SK-N-SH treated with all-trans-retinoic acid at 6 μM for 48 hours (cell line): ENCODE results near the gene MYLK4.

Source experiments
- ATAC-seq: fragments of 200-7000 bp; cut with Tn5 transposase; 3 replicates; pipeline ENCODE4 v1.9.1; 2020; ENCODE audit warnings: mild to moderate bottlenecking, moderate library complexity
- ARNTL ChIP-seq: fragments of 450-650 bp; formaldehyde crosslinking; IDR thresholded peaks from 2 replicates; pipeline ENCODE4 v1.5.0; 2020; ENCODE audit warnings: low read depth, mild to moderate bottlenecking, moderate library complexity, borderline replicate concordance
- BACH2 ChIP-seq: fragments of 250-450 bp; sonication (Bioruptor Pico); IDR thresholded peaks from 2 replicates; pipeline ENCODE4 v1.9.0; 2021; ENCODE audit warnings: mild to moderate bottlenecking, borderline replicate concordance
- CSDC2 ChIP-seq: fragments of 250-450 bp; sonication (Bioruptor Pico); IDR thresholded peaks from 2 replicates; pipeline ENCODE4 v1.5.0; 2020; ENCODE audit warnings: mild to moderate bottlenecking, moderate library complexity
- GLIS3 ChIP-seq: fragments of 250-450 bp; sonication (Bioruptor Pico); IDR thresholded peaks from 2 replicates; pipeline ENCODE4 v1.5.0; 2020; ENCODE audit warnings: mild to moderate bottlenecking, moderate library complexity
- ISL1 ChIP-seq: fragments of 250-450 bp; sonication (Bioruptor Pico); IDR thresholded peaks from 2 replicates; pipeline ENCODE4 v2.1.2; 2022; ENCODE audit warnings: mild to moderate bottlenecking, moderate library complexity
- OSR1 ChIP-seq: fragments of 250-450 bp; sonication (Bioruptor Pico); IDR thresholded peaks from 2 replicates; pipeline ENCODE4 v1.8.0; 2022; ENCODE audit warnings: moderate library complexity, mild to moderate bottlenecking, inconsistent platforms
- POU6F1 ChIP-seq: fragments of 250-450 bp; sonication (Bioruptor Pico); IDR thresholded peaks from 2 replicates; pipeline ENCODE4 v1.8.0; 2021; ENCODE audit warnings: low read depth, mild to moderate bottlenecking, moderate library complexity, borderline replicate concordance
- PPARA ChIP-seq: fragments of 250-450 bp; sonication (Bioruptor Pico); IDR thresholded peaks from 2 replicates; pipeline ENCODE4 v1.5.0; 2020; ENCODE audit warnings: mild to moderate bottlenecking, borderline replicate concordance
- RARB ChIP-seq: fragments of 250-450 bp; sonication (Bioruptor Pico); IDR thresholded peaks from 2 replicates; pipeline ENCODE4 v1.8.0; 2021; ENCODE audit warnings: mild to moderate bottlenecking, moderate library complexity
- SNAI2 ChIP-seq: fragments of 250-450 bp; sonication (Bioruptor Pico); IDR thresholded peaks from 2 replicates; pipeline ENCODE4 v1.5.0; 2020; ENCODE audit warnings: mild to moderate bottlenecking, moderate library complexity
- TCF4 ChIP-seq: fragments of 250-450 bp; sonication (Bioruptor Pico); IDR thresholded peaks from 2 replicates; pipeline ENCODE4 v1.8.0; 2021; ENCODE audit warnings: mild to moderate bottlenecking, moderate library complexity, borderline replicate concordance
- TOX ChIP-seq: fragments of 250-450 bp; sonication (Bioruptor Pico); IDR thresholded peaks from 2 replicates; pipeline ENCODE4 v1.8.0; 2021; ENCODE audit warnings: mild to moderate bottlenecking, moderate library complexity, borderline replicate concordance
- ZC3H10 ChIP-seq: fragments of 250-450 bp; sonication (Bioruptor Pico); IDR thresholded peaks from 2 replicates; pipeline ENCODE4 v1.5.1; 2021; ENCODE audit warnings: mild to moderate bottlenecking, moderate library complexity
- ZFP3 ChIP-seq: fragments of 250-450 bp; sonication (Bioruptor Pico); IDR thresholded peaks from 2 replicates; pipeline ENCODE4 v1.5.0; 2020; ENCODE audit warnings: mild to moderate bottlenecking, moderate library complexity
- ZFP30 ChIP-seq: fragments of 450-650 bp; formaldehyde crosslinking; IDR thresholded peaks from 2 replicates; pipeline ENCODE4 v1.5.0; 2022; ENCODE audit warnings: mild to moderate bottlenecking, moderate library complexity
- ZNF565 ChIP-seq: fragments of 450-650 bp; formaldehyde crosslinking; conservative IDR thresholded peaks from 2 replicates; pipeline ENCODE4 v1.5.0; 2020; ENCODE audit warnings: low read depth, mild to moderate bottlenecking, moderate library complexity
- ZNF70 ChIP-seq: fragments of 450-650 bp; formaldehyde crosslinking; IDR thresholded peaks from 2 replicates; pipeline ENCODE4 v1.5.0; 2020; ENCODE audit warnings: mild to moderate bottlenecking, moderate library complexity
- ZNF8 ChIP-seq: fragments of 450-650 bp; formaldehyde crosslinking; IDR thresholded peaks from 2 replicates; pipeline ENCODE4 v1.5.0; 2020; ENCODE audit warnings: mild to moderate bottlenecking, moderate library complexity
- TF ChIP-seq, protein P1 (sequence below): fragments of 250-450 bp; sonication (Bioruptor Pico); IDR thresholded peaks from 2 replicates; pipeline ENCODE4 v1.5.0; 2020; ENCODE audit warnings: mild to moderate bottlenecking, moderate library complexity
- TF ChIP-seq, protein P2 (sequence below): fragments of 250-450 bp; sonication (Bioruptor Pico); IDR thresholded peaks from 2 replicates; pipeline ENCODE4 v1.5.1; 2020; ENCODE audit warnings: low read depth, mild to moderate bottlenecking, moderate library complexity
- TF ChIP-seq, protein P3 (sequence below): fragments of 250-450 bp; sonication (Bioruptor Pico); IDR thresholded peaks from 2 replicates; pipeline ENCODE4 v1.8.0; 2020; ENCODE audit warnings: mild to moderate bottlenecking, moderate library complexity, borderline replicate concordance
- TF ChIP-seq, protein P4 (sequence below): fragments of 250-450 bp; sonication (Bioruptor Pico); IDR thresholded peaks from 2 replicates; pipeline ENCODE4 v1.5.1; 2021; ENCODE audit warnings: mild to moderate bottlenecking, moderate library complexity

Gene MYLK4

DNA sequence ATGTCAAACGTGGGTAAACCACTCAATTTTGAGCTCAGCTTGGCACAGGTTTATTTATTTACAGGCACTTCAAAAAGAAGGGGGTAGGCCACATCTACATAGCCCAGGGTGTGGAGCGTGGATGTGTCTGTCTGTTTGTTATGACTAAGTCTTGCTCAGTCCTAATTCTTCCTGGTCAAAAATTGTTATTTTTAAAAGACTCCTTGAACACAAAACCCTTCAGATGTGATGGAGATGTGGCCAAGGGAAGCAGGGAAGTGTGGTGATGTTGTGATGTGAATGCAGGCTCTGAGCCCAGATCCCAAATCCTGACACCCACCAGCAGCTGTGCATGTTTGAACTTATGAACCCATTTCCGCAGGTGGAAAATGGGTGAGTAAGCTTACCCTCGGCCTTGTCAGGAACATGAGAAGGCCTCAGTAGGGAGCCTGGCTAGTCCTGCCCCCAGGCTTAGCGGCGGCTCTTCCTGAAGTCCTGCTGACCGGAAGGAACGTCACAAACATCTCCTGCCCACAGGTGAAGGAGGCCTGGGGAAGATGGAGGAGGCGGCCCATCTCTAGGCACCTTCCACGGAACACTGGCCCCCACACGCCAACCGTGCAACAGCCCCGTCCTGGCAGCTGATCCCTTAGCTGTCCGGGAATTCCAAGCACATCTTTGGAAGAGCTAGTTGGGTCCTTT is 119.7 kb downstream of the MYLK4 start:
- TF ChIP-seq ZC3H10 (CRISPR knock-in tag) (no peak), ZNF8 (no peak), GLIS3 (CRISPR knock-in tag) (no peak), SNAI2 (CRISPR knock-in tag) (no peak)
- TF ChIP-seq, protein P1, sequence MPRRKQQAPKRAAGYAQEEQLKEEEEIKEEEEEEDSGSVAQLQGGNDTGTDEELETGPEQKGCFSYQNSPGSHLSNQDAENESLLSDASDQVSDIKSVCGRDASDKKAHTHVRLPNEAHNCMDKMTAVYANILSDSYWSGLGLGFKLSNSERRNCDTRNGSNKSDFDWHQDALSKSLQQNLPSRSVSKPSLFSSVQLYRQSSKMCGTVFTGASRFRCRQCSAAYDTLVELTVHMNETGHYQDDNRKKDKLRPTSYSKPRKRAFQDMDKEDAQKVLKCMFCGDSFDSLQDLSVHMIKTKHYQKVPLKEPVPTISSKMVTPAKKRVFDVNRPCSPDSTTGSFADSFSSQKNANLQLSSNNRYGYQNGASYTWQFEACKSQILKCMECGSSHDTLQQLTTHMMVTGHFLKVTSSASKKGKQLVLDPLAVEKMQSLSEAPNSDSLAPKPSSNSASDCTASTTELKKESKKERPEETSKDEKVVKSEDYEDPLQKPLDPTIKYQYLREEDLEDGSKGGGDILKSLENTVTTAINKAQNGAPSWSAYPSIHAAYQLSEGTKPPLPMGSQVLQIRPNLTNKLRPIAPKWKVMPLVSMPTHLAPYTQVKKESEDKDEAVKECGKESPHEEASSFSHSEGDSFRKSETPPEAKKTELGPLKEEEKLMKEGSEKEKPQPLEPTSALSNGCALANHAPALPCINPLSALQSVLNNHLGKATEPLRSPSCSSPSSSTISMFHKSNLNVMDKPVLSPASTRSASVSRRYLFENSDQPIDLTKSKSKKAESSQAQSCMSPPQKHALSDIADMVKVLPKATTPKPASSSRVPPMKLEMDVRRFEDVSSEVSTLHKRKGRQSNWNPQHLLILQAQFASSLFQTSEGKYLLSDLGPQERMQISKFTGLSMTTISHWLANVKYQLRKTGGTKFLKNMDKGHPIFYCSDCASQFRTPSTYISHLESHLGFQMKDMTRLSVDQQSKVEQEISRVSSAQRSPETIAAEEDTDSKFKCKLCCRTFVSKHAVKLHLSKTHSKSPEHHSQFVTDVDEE (CRISPR knock-in tag), result no peak
- ATAC-seq, result no peak

GRCh38 chr6:2630359-2630758 is 120.4 kb downstream of the MYLK4 start:
- no peak for TF ChIP-seq ZFP30 (CRISPR knock-in tag)
- no peak for TF ChIP-seq SNAI2 (CRISPR knock-in tag)
- TF ChIP-seq PPARA (CRISPR knock-in tag), result no peak
- no peak for TF ChIP-seq ZNF70 (CRISPR knock-in tag)
- no peak for TF ChIP-seq BACH2
- TF ChIP-seq ZNF565 (CRISPR knock-in tag), result no peak
- TF ChIP-seq, protein P2, sequence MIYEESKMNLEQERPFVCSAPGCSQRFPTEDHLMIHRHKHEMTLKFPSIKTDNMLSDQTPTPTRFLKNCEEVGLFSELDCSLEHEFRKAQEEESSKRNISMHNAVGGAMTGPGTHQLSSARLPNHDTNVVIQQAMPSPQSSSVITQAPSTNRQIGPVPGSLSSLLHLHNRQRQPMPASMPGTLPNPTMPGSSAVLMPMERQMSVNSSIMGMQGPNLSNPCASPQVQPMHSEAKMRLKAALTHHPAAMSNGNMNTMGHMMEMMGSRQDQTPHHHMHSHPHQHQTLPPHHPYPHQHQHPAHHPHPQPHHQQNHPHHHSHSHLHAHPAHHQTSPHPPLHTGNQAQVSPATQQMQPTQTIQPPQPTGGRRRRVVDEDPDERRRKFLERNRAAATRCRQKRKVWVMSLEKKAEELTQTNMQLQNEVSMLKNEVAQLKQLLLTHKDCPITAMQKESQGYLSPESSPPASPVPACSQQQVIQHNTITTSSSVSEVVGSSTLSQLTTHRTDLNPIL (CRISPR knock-in tag), result no peak
- no peak for TF ChIP-seq OSR1 (CRISPR knock-in tag)
- no peak for TF ChIP-seq TOX (CRISPR knock-in tag)
- TF ChIP-seq, all 23 proteins: peak for 0
- ATAC-seq, result no peak

DNA sequence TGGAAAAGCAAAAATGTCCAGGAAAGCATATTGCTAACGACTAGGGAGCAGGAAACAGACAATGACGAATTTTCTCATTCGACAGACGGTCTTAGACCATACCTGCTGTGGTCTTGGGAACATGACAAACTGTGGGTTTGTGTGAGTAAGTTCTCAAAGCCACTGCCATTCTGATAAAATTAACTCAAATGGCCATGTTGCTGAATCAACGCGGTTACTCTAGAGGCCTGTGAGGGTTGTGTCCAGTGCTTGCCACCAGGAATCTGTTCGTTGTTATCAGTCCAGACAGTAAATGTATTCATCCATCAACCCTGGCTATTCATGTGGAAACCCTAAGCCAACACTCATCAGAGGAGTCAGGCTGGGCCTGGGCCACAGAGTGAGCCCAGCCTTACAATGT is 124.3 kb downstream of the MYLK4 start:
- ATAC-seq, result no peak

GRCh38 chr6:2625581-2625980 is 125.1 kb downstream of the MYLK4 start:
- TF ChIP-seq ISL1, result no peak
- ATAC-seq, result no peak

More for the DNA sequence above, 124.3 kb downstream of the MYLK4 start:
- TF ChIP-seq PPARA (CRISPR knock-in tag) (no peak), SNAI2 (CRISPR knock-in tag) (no peak), BACH2 (no peak), ZFP30 (CRISPR knock-in tag) (no peak), ARNTL (CRISPR knock-in tag) (no peak), POU6F1 (no peak), ZFP3 (CRISPR knock-in tag) (no peak), GLIS3 (CRISPR knock-in tag) (no peak), OSR1 (CRISPR knock-in tag) (no peak), TCF4 (CRISPR knock-in tag) (no peak), CSDC2 (CRISPR knock-in tag) (no peak), ZNF70 (CRISPR knock-in tag) (no peak), ZNF8 (no peak), TOX (CRISPR knock-in tag) (no peak)
- TF ChIP-seq, protein P2 (CRISPR knock-in tag), result no peak

GRCh38 chr6:2624177-2624576 is 126.5 kb downstream of the MYLK4 start:
- ATAC-seq, result no peak
- TF ChIP-seq TOX (CRISPR knock-in tag) (no peak), ISL1 (no peak), TCF4 (CRISPR knock-in tag) (no peak), ZFP3 (CRISPR knock-in tag) (no peak), ARNTL (CRISPR knock-in tag) (no peak), RARB (CRISPR knock-in tag) (no peak), ZC3H10 (CRISPR knock-in tag) (no peak)
- TF ChIP-seq, protein P3, sequence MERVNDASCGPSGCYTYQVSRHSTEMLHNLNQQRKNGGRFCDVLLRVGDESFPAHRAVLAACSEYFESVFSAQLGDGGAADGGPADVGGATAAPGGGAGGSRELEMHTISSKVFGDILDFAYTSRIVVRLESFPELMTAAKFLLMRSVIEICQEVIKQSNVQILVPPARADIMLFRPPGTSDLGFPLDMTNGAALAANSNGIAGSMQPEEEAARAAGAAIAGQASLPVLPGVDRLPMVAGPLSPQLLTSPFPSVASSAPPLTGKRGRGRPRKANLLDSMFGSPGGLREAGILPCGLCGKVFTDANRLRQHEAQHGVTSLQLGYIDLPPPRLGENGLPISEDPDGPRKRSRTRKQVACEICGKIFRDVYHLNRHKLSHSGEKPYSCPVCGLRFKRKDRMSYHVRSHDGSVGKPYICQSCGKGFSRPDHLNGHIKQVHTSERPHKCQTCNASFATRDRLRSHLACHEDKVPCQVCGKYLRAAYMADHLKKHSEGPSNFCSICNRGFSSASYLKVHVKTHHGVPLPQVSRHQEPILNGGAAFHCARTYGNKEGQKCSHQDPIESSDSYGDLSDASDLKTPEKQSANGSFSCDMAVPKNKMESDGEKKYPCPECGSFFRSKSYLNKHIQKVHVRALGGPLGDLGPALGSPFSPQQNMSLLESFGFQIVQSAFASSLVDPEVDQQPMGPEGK (CRISPR knock-in tag), result no peak
- TF ChIP-seq, protein P4, sequence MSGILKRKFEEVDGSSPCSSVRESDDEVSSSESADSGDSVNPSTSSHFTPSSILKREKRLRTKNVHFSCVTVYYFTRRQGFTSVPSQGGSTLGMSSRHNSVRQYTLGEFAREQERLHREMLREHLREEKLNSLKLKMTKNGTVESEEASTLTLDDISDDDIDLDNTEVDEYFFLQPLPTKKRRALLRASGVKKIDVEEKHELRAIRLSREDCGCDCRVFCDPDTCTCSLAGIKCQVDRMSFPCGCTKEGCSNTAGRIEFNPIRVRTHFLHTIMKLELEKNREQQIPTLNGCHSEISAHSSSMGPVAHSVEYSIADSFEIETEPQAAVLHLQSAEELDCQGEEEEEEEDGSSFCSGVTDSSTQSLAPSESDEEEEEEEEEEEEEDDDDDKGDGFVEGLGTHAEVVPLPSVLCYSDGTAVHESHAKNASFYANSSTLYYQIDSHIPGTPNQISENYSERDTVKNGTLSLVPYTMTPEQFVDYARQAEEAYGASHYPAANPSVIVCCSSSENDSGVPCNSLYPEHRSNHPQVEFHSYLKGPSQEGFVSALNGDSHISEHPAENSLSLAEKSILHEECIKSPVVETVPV (CRISPR knock-in tag), result no peak
